HCT116 (cell line): ENCODE data around the gene TSPAN3. TPM values are rescaled to one million over a fixed set of nuclear protein-coding genes. Genes with fewer than 3 reads are reported as not detected.

ENCODE experiments used
- ATAC-seq: fragments of 200-7000 bp; cut with Tn5 transposase; 2 replicates; pipeline ENCODE4 v1.9.1; 2020; ENCODE audit warnings: mild to moderate bottlenecking, moderate library complexity
- BruUV-seq: library from RNA; stranded (reverse); fragments of 400-500 nt; replicated peaks from 2 replicates; lab custom pipeline; 2021; lab: Mats Ljungman, UMichigan
- CTCF ChIA-PET: fragments of 300-600 bp; sonication (Branson Sonifier 250); formaldehyde crosslinking; loops from one replicate; lab custom pipeline; 2021; ENCODE audit warnings: antibody characterized with exemption; lab: Charles Lee
- POLR2A ChIA-PET: fragments of 300-600, 350-600 bp; sonication (Branson Sonifier 250); formaldehyde crosslinking; loops from one replicate; lab custom pipeline; 2021; ENCODE audit warnings: antibody characterized with exemption; lab: Charles Lee
- RAD21 ChIA-PET, 2 experiments: fragments of 300-600 bp; sonication (Branson Sonifier 250); formaldehyde crosslinking; loops; one replicate each; lab custom pipeline; 2023; ENCODE audit warnings: low total read pairs in 2 of 2; ENCODE audit not compliant: uncharacterized antibody in 2 of 2, unreplicated experiment in 2 of 2, low non-redundant PET in 1 of 2; lab: Charles Lee
- DNase-seq: peaks from one replicate; pipeline ENCODE4 v3.0.0-alpha.2; 2010; ENCODE audit warnings: low read depth, low spot score
- H2AFZ ChIP-seq: fragments of 200-600 bp; shearing (Covaris generic), sonication (generic); 2 replicates; pipeline ENCODE4 v1.6.1; 2017; ENCODE audit warnings: low read depth, mixed run types, mixed read lengths, antibody characterized with exemption, low read length; ENCODE audit not compliant: poor library complexity, severe bottlenecking
- H3K27ac ChIP-seq: 2 replicates; pipeline ENCODE4 v1.5.1; 2012; ENCODE audit warnings: low read depth, low read length
- H3K27me3 ChIP-seq: fragments of 200-600 bp; sonication (generic); 2 replicates; pipeline ENCODE4 v1.6.1; 2016; ENCODE audit warnings: mixed run types, low read length, mixed read lengths; ENCODE audit not compliant: insufficient read depth
- H3K36me3 ChIP-seq, 2 experiments: fragments of 200-500 bp in 1 of 2; fragments of 200-600 bp in 1 of 2; sonication (Bioruptor generic) in 1 of 2; sonication (generic) in 1 of 2; 2 replicates each; pipeline versions ENCODE4 v1.5.1 to v1.6.1; 2014 to 2016; ENCODE audit warnings: low read length in 2 of 2, inconsistent platforms in 1 of 2, mixed read lengths in 1 of 2, mixed run types in 1 of 2; ENCODE audit not compliant: insufficient read depth in 2 of 2, control insufficient read depth in 1 of 2
- H3K4me1 ChIP-seq, 2 experiments: fragments of 200-600 bp in 1 of 2; sonication (generic) in 1 of 2; 2 replicates each; pipeline versions ENCODE4 v1.5.1 to v1.6.1; 2012 to 2017; ENCODE audit warnings: low read length in 2 of 2, inconsistent platforms in 1 of 2, mild to moderate bottlenecking in 1 of 2, mixed read lengths in 1 of 2, mixed run types in 1 of 2, moderate library complexity in 1 of 2; ENCODE audit not compliant: insufficient read depth in 2 of 2, control insufficient read depth in 1 of 2
- H3K4me2 ChIP-seq: fragments of 200-600 bp; sonication (generic); 2 replicates; pipeline ENCODE4 v1.6.1; 2017; ENCODE audit warnings: mixed run types, low read length, mixed read lengths
- H3K4me3 ChIP-seq, 2 experiments: fragments of 200-600 bp in 1 of 2; sonication (generic) in 1 of 2; replicated peaks in 1 of 2; 2 replicates each; pipeline ENCODE4 v1.5.1; 2011 to 2016; ENCODE audit warnings: low read length in 2 of 2, control low read depth in 1 of 2, low read depth in 1 of 2, mild to moderate bottlenecking in 1 of 2, mixed read lengths in 1 of 2, mixed run types in 1 of 2
- H3K79me2 ChIP-seq: fragments of 200-600 bp; sonication (generic); 2 replicates; pipeline ENCODE4 v1.6.1; 2017; ENCODE audit warnings: mild to moderate bottlenecking, mixed run types, low read length, moderate library complexity, mixed read lengths; ENCODE audit not compliant: insufficient read depth
- H3K9ac ChIP-seq: fragments of 200-600 bp; sonication (generic); 2 replicates; pipeline ENCODE4 v1.6.1; 2016; ENCODE audit warnings: low read length, mixed read lengths
- H3K9me2 ChIP-seq: fragments of 200-600 bp; sonication (generic), shearing (Covaris generic); 2 replicates; pipeline ENCODE4 v1.6.1; 2017; ENCODE audit warnings: mixed run types, mild to moderate bottlenecking, moderate library complexity; ENCODE audit not compliant: insufficient read depth
- H3K9me3 ChIP-seq, 2 experiments: fragments of 200-500 bp in 1 of 2; fragments of 200-600 bp in 1 of 2; sonication (Bioruptor generic) in 1 of 2; sonication (generic) in 1 of 2; 2 replicates each; pipeline ENCODE4 v1.6.1; 2014 to 2017; ENCODE audit warnings: low read length in 2 of 2, mixed read lengths in 2 of 2, inconsistent platforms in 1 of 2, low read depth in 1 of 2, mild to moderate bottlenecking in 1 of 2, mixed run types in 1 of 2, moderate library complexity in 1 of 2; ENCODE audit not compliant: control insufficient read depth in 1 of 2, insufficient read depth in 1 of 2
- H4K20me1 ChIP-seq: fragments of 200-600 bp; sonication (generic), shearing (Covaris generic); 2 replicates; pipeline ENCODE4 v1.6.1; 2017; ENCODE audit warnings: mixed run types, mild to moderate bottlenecking, moderate library complexity; ENCODE audit not compliant: insufficient read depth
- ATF3 ChIP-seq: IDR thresholded peaks from 2 replicates; pipeline ENCODE4 v1.6.1; 2012
- CBX3 ChIP-seq: IDR thresholded peaks from 2 replicates; pipeline ENCODE4 v1.6.1; 2012; ENCODE audit warnings: low read depth
- CEBPB ChIP-seq: IDR thresholded peaks from 2 replicates; pipeline ENCODE4 v1.6.1; 2012; ENCODE audit warnings: low read depth
- CTCF ChIP-seq, 3 experiments: fragments of 200-600 bp in 1 of 3; sonication (generic) in 1 of 3; IDR thresholded peaks in 2 of 3; conservative IDR thresholded peaks in 1 of 3; 2 replicates each; pipeline ENCODE4 v1.5.1; 2012 to 2017; ENCODE audit warnings: low read depth in 2 of 3, low read length in 2 of 3, antibody characterized with exemption in 1 of 3, borderline replicate concordance in 1 of 3, control low read depth in 1 of 3, mild to moderate bottlenecking in 1 of 3, mixed read lengths in 1 of 3, mixed run types in 1 of 3, moderate library complexity in 1 of 3; ENCODE audit not compliant: insufficient read depth in 1 of 3
- ELF1 ChIP-seq: IDR thresholded peaks from 2 replicates; pipeline ENCODE4 v1.6.1; 2012; ENCODE audit warnings: low read depth, borderline replicate concordance
- JUND ChIP-seq: IDR thresholded peaks from 2 replicates; pipeline ENCODE4 v1.6.1; 2012
- MAX ChIP-seq: IDR thresholded peaks from 2 replicates; pipeline ENCODE4 v1.6.1; 2012
- RAD21 ChIP-seq: IDR thresholded peaks from 2 replicates; pipeline ENCODE4 v1.6.1; 2012; ENCODE audit warnings: low read depth, mild to moderate bottlenecking
- SIN3A ChIP-seq: IDR thresholded peaks from 2 replicates; pipeline ENCODE4 v1.6.1; 2012; ENCODE audit warnings: low read depth
- SP1 ChIP-seq: IDR thresholded peaks from 2 replicates; pipeline ENCODE4 v1.6.1; 2012; ENCODE audit warnings: low read depth
- ZNF274 ChIP-seq: fragments of 200-500 bp; sonication (Bioruptor generic); IDR thresholded peaks from 2 replicates; pipeline ENCODE4 v1.6.1; 2014; ENCODE audit warnings: mild to moderate bottlenecking, low read depth, low read length, inconsistent platforms
- intact Hi-C: fragments of 100-400 bp; cut with micrococcal nuclease; formaldehyde crosslinking; loops from 2 replicates; pipeline ENCODE4 v1.10.0; 2022
- total RNA-seq: library from RNA; stranded (reverse); gene quantifications from one replicate; pipeline ENCODE4 v1.2.1, GENCODE V29; 2021; ENCODE audit not compliant: unreplicated experiment

The TSPAN3 gene
- total RNA-seq, 1 experiment from 2014 or later: 140 TPM

- no peaks in the 10 kb centered on the region for H3K9me2 ChIP-seq
- no peaks in the 10 kb centered on the region for H4K20me1 ChIP-seq
- H3K9me3 ChIP-seq: no peaks in the 10 kb centered on the region; a peak in 1 of 4 replicates
- no peak overlapping the region for H3K4me2 ChIP-seq
- H3K79me2 ChIP-seq: no peaks in the 10 kb centered on the region
- H3K36me3 ChIP-seq: peaks cover 0 to 2% of the 10 kb centered on the region in 2 experiments; a peak in 2 of 4 replicates
- H3K27me3 ChIP-seq: no peaks in the 10 kb centered on the region
- ChIA-PET CTCF (no interaction called here), POLR2A (no interaction called here), RAD21 (no interaction called here)
- intact Hi-C loops: no loop called here
- BruUV-seq: no TSS peak
- H3K27ac ChIP-seq: no peak overlapping the region; the same call in 1 of the 2 replicates
- no peak overlapping the region for H3K9ac ChIP-seq
- H3K4me1 ChIP-seq: no peaks in the 10 kb centered on the region
- H3K4me3 ChIP-seq: no peak overlapping the region
- no peak overlapping the region for H2AFZ ChIP-seq
- TF ChIP-seq CEBPB: no peak
- TF ChIP-seq ELF1: no peak
- no peak for TF ChIP-seq ZNF274
- TF ChIP-seq ATF3: no peak
- TF ChIP-seq CTCF (IDR thresholded peaks at IDR 0.05 in 2 of 3, conservative IDR thresholded peaks at IDR 0.05 in 1 of 3; ENCODE audit: borderline replicate concordance in 1 of 3, insufficient read depth in 1 of 3, low read depth in 2 of 3, low read length in 2 of 3): no peak
- no peak for TF ChIP-seq CBX3
- TF ChIP-seq JUND: no peak
- TF ChIP-seq RAD21: no peak
- TF ChIP-seq SP1: no peak
- no peak for TF ChIP-seq MAX
- TF ChIP-seq SIN3A: no peak
- TF ChIP-seq, all 23 proteins: peak for 0
- no peak for ATAC-seq
- DNase-seq: no peak
Measured at GRCh38 chr15:77037388-77038209, 33.3 kb downstream of the TSPAN3 start.
